GM13976 (cell line): ENCODE results near the gene CUBN.

Source experiments
- DNase-seq: peaks from one replicate; pipeline ENCODE4 v3.0.0; 2012; ENCODE audit warnings: low spot score
- in situ Hi-C: fragments of 300-500 bp; cut with MboI; formaldehyde crosslinking; loops from one replicate; pipeline ENCODE4 v1.12.0; 2022; ENCODE audit warnings: low sequenced_read_pairs, mixed read lengths, inconsistent platforms; ENCODE audit not compliant: unreplicated experiment
- TF ChIP-seq, protein P1 (sequence below): IDR thresholded peaks from 2 replicates; pipeline ENCODE4 v1.5.1; 2012; ENCODE audit warnings: borderline replicate concordance, mild to moderate bottlenecking; ENCODE audit not compliant: insufficient read depth; ENCODE audit errors: extremely low read depth, missing control alignments, control extremely low read depth

Gene CUBN

DNA sequence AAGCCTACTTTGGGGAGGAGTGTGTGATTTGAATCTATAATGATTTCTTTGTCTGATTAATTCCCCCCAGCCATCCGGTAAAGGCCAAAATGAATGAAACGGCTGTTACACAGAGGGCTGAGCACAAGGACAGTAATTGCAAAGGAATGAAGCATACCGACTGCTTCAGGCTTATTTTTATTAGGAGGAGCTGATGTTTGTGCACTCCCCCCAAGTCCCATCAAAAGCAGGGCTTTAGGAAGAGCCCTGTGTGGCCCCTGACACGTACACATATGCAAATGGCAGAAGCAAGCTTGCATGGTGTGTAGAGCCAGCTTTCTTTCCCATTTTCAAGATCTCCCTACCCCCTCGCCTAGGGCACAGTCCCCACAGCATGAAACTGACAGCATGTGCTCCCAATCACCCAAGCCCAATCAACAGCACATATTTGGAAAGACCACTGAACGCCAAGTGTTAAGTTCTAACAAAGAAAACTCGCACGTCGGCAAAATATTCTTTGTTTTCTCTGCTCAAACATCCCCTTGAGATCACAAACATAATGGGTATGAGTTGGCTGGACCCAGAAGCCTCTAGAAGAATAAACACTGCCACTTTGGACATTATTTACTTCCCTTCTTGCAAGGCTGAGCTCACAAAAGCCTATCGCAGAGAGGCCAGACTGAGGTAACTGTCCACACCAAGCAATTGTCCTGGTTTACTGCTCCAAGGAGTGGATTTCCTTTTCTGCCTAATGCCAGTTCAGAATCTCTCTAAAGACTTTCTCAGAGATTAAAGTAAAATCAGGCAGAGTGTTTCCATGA lies 143.0 kb downstream of the CUBN start:
- DNase-seq: no peak
- TF ChIP-seq, protein P1, sequence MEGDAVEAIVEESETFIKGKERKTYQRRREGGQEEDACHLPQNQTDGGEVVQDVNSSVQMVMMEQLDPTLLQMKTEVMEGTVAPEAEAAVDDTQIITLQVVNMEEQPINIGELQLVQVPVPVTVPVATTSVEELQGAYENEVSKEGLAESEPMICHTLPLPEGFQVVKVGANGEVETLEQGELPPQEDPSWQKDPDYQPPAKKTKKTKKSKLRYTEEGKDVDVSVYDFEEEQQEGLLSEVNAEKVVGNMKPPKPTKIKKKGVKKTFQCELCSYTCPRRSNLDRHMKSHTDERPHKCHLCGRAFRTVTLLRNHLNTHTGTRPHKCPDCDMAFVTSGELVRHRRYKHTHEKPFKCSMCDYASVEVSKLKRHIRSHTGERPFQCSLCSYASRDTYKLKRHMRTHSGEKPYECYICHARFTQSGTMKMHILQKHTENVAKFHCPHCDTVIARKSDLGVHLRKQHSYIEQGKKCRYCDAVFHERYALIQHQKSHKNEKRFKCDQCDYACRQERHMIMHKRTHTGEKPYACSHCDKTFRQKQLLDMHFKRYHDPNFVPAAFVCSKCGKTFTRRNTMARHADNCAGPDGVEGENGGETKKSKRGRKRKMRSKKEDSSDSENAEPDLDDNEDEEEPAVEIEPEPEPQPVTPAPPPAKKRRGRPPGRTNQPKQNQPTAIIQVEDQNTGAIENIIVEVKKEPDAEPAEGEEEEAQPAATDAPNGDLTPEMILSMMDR: no peak
- in situ Hi-C loops: no loop called here

DNA sequence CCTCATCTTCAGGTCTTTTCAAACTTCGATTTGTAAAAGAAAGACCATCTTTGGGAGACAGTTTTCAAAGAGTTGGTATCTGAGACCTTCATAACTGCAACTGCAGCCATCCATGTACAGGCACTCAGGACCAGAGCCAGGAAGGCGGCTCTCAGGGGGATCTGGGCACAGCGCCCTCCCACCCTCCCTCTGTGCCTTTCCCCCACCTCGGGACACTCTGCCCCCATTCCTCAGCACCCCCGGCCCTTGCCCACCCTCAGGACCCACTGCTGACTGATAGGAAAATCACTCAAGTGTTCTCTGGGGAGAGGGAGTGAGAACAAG lies 143.6 kb downstream of the CUBN start:
- in situ Hi-C loops: no loop called here
- DNase-seq: no peak
- TF ChIP-seq, protein P1: no peak

DNA sequence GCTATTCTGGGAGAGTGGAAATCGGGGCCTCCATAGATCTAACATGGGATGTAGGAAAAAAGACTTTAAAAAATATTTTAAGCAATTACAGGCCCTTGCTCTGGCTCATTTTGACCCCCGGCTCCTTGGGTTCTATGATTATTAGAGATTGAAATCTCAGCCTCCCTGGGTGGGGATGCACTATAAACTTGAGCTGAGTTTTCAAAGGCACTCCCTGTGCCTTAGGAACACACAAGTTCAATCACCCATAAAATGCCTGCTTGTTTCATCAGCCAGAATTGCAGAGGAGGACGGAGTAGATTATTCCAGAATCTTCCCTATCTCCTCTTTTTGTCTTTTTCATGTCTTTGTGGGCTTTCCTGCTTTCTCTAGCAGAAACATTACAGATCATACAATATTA lies 145.4 kb downstream of the CUBN start:
- DNase-seq: no peak
- TF ChIP-seq, protein P1: no peak

DNA sequence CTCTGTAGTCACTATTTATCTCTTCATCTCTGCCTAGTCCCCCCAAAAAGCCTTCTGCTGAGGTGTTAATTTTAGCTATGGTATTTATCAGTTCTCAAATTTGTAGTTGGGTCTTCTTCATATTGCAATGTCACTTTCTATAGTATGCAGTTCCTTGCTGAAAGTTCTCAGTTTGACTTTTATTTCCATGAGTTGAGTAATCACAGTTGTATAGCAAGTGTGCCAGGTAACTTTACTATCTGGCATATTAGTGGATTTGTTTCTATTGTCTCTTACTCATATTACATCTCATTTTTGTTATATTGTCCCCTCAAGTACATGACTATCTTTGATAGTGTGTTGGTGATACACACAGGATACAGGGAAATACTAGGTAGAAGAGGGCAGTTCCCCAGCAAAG lies 152.8 kb downstream of the CUBN start:
- in situ Hi-C loops: no loop called here
- TF ChIP-seq, protein P1: no peak
- no peak for DNase-seq

More for the DNA sequence above, 145.4 kb downstream of the CUBN start:
- in situ Hi-C loops: no loop called here

DNA sequence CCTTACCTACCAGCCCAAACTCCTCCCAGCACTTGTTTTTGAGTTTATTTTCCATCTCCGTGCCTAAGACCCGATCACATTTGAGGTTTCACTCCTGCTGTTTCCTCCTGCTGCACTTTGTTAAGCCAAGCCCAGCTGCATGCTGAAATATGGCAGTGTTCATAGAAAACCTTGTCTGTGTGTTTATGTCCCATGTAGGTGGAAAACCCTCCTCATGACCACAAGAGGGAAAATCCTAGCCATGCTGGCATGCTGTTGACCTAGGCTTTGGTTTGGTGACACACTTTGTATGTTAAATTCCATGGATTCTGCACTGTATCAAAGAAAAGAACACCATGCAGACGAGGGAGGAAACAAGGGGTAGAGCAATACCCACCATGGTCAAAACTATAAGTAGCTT lies 154.4 kb downstream of the CUBN start:
- DNase-seq: no peak
- in situ Hi-C loops: no loop called here
- TF ChIP-seq, protein P1: no peak

DNA sequence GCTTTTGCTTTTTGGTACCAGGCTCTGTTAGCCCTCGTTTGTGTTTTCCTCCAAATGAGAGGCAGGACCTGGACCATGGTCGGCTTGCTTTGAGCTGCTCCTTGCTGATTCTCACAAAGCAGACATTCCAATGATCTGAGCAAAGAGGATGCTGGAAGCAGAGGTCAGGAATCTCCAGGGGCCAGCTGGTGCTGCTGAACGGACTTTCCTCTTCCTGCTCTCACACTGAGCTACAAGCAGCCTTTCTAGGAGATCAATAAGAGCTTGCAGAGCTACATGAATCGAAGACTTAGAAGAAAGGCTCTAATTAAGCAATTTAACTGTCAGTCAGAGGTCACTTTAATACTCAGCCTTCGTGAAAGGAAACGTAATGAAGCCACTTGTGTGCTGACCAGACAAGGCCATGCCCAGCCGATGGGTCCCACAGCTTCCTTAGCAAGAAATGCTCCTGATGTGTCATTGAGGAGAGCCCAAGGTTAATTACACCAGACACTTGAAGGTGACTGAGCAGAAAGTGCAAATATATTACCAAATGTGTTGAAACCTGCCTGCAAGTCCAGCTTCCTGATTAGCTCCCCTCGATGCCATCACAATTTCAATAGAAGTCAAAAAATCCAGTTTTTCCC lies 161.1 kb downstream of the CUBN start:
- TF ChIP-seq, protein P1: no peak
- in situ Hi-C loops: no loop called here
- no peak for DNase-seq
